GM21526 (cell line): Measurements from ENCODE around the gene TWIST1.

Experiments
- ATAC-seq: cut with Tn5 transposase; IDR thresholded peaks from one replicate; pipeline ENCODE4 v1.9.1; 2021; ENCODE audit warnings: moderate library complexity; ENCODE audit not compliant: unreplicated experiment, low FRiP score

The TWIST1 gene

GRCh38 chr7:19117091-19117869 lies at the start of gene TWIST1:
Gene TWIST1 (minus strand): TSS chr7:19117636. CDS start chr7:19117321, 315 bp downstream.
- peak; percentile 64 for ATAC-seq

DNA sequence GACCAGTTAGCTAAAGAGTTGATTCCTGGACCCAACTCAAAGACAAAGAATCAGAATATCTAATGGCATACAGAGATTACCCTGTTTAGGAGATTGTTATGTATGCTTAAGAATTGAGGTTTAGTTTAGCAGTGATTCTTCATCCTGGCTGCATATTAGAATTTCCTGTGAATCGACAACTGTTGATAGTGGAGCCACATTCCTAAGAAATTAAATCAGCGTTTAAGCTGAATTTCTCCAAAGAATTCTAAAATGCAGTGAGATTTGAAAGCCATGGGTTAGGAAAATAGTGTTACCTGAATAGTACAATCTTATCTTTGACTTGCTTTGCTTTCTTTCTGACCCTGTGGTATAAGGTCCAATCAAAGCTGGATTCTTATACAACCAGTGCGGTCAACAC lies 44.2 kb upstream of the TWIST1 start:
- ATAC-seq = no peak

DNA sequence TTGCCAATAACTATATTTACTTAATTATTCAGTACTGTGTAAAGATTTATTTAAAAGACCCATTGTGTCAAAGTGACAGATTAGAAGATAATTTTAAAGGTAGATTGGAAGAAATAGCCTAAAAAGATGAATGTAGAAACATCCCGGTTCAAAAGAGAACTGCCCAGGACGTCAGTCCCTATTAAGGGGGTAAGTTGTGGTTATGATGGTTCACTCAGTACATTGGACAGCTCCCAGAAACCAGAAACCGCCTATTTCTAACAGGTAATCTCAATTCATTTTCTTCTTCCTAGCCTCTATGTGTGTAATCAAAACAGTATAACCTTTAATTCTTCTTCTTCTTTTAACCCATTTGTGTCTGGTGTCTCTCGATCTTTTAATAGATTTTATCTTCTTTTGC lies 29.3 kb upstream of the TWIST1 start:
- ATAC-seq = no peak

DNA sequence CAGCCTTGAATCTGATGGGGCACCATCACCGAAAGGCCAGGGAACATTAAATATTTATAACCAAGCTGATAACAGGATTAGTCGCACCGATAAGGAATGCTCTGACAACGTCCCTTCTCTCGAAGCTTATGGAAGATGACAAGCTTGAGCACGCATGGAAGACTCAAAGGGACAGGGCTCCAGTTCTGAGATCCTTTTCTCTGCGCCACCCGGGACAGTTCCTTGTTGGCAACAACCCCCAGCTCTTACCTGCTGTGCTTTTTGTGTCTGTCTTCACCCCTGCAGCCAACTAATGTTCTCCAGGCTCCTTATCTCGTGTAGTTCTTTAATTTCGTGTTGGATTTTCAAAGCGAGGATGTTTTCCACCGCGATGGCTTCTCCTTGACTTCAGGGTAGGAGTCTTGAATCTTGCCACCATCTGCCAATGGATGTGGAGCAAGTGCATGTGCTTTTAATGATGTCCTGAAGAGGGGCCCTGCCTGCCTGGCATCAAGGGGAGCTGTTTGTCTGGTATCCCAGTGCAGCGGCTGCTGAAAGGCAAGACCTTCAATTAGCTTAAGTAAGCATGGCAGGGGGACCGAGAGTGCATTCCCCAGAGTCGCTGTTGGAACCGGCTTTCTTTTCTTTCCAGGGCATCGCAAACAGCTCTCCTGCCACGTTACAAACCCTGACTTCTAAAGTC lies 28.1 kb upstream of the TWIST1 start:
- no peak for ATAC-seq

DNA sequence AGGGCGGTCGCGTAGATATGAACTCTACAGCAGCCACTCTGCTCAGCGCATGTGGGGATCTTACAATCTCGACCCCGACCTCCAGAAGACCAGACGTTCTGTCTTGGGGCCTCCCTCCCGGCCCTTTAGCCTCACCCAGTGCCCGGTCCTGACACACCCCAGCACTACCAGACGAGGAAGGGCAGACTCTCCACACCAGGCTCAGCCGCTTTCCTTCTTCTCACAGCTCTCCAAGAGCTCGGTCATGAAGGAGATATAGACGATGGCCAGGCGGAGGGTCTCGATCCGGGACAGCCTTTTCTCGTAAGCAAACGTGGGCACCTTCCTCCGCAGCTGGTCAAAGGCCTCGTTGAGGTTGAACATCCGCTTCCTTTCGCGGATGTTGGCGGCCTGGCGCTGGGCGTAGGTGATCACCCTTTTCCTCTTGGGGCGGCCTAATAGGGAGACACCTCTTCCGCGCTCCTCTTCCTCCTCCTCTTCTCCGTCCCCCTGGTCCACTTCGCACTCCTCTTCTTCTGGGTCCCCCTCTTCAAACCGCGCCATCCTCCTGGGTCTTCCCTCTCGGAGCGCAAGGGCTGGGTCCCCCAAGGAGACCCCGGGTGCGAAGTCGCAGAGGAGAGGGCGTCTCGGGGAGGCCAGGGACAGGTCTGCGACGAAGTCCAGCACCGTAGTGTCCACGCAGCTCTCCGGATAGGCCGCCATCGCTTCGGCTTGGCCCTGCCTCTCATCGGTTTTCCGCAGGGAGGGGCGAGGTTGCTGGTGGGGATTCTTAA lies 27.4 kb upstream of the TWIST1 start, which contains the start of gene FERD3L:
TSS of gene FERD3L (minus strand) at position 761 of the 773 bp plus-strand sequence. CDS start at position 702, 59 bp downstream.
- no peak for ATAC-seq

DNA sequence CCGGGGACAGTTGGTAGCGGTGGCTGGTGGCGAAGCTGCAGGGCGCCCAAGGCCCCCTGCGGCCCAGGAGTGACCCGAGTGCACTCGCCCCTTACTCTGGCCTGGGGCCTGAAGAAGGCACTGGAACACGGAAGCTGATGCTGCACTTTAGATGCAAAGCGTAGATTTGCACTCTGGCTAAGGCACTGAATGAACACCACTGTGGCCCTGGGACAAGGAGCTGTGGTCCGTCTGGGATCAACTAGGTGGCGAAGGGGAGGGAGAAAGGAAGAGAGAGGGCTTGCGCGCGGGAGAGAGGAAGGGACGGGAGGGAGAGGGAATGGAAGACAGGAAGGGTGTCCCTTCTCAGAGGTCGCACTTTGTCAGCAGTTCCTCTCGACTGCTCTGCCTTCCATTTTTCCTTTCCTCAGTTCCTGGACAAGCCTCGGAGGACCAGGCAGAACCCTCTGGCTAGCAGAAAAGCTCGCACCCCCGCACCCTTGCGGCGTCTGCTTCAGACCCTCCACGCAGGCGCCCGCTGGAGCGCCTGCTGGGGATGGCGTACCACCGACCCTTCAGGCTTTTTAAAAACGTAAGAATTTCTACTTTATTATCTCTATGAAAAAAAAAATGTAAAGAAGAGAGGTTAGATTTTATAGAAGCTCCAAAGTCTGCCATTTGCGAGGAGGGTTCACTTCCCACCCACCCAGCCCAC lies 26.6 kb upstream of the TWIST1 start:
- ATAC-seq = no peak

DNA sequence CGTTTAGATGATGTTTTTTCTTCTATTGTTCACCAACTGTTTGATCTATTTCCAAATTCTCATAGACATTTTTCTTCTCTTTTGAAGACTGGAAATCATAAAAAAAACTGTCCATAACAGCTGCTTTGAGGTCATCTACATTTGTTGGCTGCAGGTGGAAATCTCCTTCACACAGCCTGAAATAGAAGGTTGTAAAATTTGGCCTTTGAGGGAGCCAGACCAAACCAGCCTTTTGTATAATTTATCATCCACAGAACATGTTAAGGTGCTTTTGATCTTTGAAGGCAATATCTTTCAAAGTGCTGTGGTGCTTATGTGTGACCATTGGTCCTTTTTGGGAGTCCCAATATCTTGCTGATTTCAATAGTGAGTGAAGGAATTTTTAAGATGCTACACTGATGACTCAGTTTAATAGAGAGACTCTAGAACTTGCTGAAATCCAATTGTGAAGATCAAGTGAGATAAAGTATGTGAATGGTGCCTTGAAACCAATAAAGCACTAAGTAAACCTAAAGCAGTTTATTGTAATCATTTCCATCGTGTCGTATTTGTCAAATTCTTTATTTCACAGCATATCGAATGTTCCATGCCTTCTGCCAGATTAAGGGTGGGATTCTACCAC lies 22.4 kb upstream of the TWIST1 start:
- no peak for ATAC-seq

GRCh38 chr7:19133886-19134285 lies 16.4 kb upstream of the TWIST1 start:
- ATAC-seq = no peak

DNA sequence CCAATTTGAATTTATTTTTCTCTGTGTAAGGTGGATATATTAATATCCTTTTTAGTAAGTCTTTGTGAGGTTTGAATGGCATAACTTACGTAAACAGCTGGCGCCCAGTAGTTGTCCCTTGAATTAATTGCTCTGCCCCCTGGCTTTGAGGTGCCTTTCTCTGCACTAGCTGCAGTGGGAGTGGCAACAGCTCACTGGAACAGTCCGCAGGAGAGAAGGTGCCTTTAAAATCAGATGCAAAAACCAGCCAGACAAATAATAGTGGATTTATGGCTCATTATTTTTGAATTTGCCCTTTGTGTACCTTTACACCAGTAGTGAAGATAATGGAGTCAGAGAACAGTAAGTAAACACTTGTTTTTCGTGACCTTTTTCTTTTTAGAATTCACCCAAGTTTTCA lies 16.0 kb upstream of the TWIST1 start:
- ATAC-seq = no peak

DNA sequence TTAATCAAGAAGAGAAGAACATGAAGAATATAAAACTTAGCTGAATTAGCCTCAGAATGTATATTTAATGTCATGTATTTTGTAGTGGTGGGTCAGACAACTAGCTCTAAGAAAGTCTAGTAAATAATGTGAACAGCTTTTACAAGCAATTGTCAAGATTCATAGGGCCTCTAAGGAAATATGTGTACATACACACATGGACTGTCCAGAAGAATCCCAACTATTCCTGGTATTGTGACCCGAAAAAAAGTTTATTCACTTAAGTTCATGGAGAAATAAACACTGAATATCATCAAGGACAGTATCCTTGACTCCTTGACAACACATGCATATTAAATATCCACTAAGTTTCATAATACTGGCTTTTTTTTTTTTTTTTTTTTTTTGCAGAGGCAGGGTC lies 11.4 kb upstream of the TWIST1 start:
- no peak for ATAC-seq

GRCh38 chr7:19121977-19122588 lies 4.6 kb upstream of the TWIST1 start:
- ATAC-seq = no peak

DNA sequence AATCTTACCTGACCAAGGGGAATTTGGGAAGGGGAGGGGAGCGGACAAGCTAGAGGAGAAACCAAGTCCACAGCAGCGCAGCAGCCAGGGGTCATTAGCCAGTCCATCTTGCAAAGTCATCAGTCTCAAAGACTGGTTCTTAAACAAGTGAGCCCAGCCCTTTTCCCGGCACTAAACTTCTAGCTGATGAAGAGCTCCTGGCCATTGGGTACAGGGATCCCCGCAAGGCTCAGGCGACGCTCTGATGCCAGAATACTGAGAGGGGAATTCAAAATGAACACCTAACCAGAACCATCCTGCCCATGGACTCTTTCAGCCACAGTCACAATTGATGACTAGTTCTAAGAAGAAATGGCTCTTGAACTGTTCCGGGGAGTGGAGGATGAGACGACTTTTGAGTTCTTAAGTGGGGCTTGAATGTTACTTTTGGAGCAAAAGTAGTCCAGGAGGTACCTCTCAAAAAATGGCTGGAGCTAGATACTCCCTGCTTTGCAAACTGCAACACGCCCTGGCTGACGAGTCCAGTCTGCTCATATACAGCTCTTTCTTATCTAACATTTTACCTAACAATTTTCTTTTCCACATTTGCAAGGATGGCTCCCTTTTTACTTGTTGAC lies 2.5 kb upstream of the TWIST1 start:
- ATAC-seq = no peak

- ATAC-seq = no peak
Observed at GRCh38 chr7:19119372-19119771, 1.9 kb upstream of the TWIST1 start.

GRCh38 chr7:19118636-19119371 lies 1.4 kb upstream of the TWIST1 start:
- ATAC-seq = no peak

- ATAC-seq = no peak
Observed at GRCh38 chr7:19117870-19118608, 603 bp upstream of the TWIST1 start.

DNA sequence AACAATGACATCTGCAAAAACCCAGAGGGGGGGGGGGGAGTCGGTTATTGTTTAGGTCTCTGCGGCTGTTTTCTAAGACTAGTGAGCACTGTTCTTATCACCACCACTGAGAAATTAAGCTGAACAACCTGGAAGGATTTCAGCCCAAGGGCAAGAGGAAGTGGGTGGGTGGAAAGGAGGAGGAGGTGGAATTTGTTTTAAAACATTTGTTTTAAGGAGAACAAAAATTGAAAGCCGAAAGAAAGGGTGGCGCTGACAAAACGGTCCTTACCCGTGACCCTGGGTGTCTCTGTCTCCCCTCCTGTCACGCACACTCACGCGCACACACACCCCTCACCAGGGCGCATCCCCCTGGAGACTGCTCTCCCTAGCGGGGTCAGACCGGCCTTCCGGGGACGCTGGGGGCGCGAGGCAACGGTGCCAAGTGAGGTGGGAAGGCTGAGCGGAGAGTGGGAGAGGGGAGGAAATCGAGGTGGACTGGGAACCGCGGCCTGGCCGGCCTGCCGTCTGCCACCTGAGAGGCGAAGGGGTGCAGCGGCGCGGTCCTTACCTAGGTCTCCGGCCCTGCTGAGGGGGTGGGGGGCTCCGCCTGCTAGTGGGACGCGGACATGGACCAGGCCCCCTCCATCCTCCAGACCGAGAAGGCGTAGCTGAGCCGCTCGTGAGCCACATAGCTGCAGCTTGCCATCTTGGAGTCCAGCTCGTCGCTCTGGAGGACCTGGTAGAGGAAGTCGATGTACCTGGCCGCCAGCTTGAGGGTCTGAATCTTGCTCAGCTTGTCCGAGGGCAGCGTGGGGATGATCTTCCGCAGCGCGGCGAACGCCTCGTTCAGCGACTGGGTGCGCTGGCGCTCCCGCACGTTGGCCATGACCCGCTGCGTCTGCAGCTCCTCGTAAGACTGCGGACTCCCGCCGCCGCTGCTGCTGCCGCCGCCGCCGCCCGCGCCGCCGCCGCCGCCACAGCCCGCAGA lies 1.0 kb downstream of the TWIST1 start:
- peak; percentile 27 for ATAC-seq

GRCh38 chr7:19114551-19114855 lies 2.9 kb downstream of the TWIST1 start:
- no peak for ATAC-seq
